Measurements from ENCODE around the gene ERC1.

Gene ERC1

GRCh38 chr12:990661-991349 is at the start of gene ERC1:
ERC1 (plus strand) TSS chr12:991223; CDS start chr12:1027904, 36,681 bp downstream.
- H3K4me3 Mint-ChIP-seq, result peak within 1 kb of the TSS; percentile 97

DNA sequence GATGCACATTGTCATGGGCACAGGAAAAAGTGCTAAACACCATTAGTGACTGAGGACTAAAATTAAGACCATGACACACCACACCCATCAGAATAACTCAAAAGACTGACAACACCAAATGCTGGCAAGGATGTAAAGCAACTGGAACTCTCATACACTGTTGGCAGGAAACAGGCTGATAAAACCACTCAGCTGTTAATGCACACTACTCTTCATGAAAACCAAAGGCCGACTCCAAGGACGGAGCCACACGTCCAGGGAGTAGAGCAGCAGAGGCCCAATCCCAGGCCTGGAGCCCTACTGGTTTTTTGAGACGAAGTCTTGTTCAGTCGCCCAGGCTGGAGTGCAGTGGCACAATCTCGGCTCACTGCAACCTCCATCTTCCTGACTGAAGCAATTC is 48.0 kb upstream of the ERC1 start:
- H3K27me3 Mint-ChIP-seq (ENCODE audit: low read depth), result no peaks in the 10 kb centered on the region

More at GRCh38 chr12:990661-991349, at the start of gene ERC1:
- Mint-ChIP-seq H3K4me1 (ENCODE audit: low read depth) (peaks cover 32% of the 10 kb centered on the region), H3K27me3 (ENCODE audit: low read depth) (no peaks in the 10 kb centered on the region), H3K27ac (peak within 1 kb of the TSS; percentile 94), H3K9me3 (no peaks in the 10 kb centered on the region), H3K36me3 (ENCODE audit: low read depth) (peaks cover 8% of the 10 kb centered on the region)

DNA sequence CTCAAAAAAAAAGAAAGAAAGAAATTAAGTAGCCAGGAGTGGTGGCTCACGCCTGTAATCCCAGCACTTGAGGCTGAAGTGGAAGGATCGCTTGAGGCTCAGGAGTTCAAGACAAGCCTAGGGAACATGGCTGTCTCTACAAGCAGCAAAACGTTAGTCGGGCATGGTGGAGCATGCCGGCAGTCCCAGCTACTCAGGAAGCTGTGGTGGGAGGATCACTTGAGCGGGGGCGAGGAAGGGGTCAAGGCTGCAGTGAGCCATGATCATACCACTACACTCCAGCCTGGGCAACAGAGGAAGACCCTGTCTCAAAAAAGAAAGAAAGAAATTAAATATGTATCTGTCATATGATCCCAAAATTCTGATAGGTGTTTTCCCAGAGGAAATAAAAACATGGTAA is 46.8 kb upstream of the ERC1 start:
- Mint-ChIP-seq H3K4me3 (peak overlapping the region; percentile 9), H3K36me3 (ENCODE audit: low read depth) (peaks cover 21% of the 10 kb centered on the region), H3K4me1 (ENCODE audit: low read depth) (peaks cover 34% of the 10 kb centered on the region), H3K27ac (peak overlapping the region; percentile 63), H3K27me3 (ENCODE audit: low read depth) (no peaks in the 10 kb centered on the region), H3K9me3 (no peaks in the 10 kb centered on the region)

More for the DNA sequence above, 48.0 kb upstream of the ERC1 start:
- Mint-ChIP-seq H3K4me1 (ENCODE audit: low read depth) (peaks cover 27% of the 10 kb centered on the region), H3K9me3 (no peaks in the 10 kb centered on the region), H3K4me3 (no peak overlapping the region), H3K36me3 (ENCODE audit: low read depth) (peaks cover 23% of the 10 kb centered on the region), H3K27ac (no peak overlapping the region)

DNA sequence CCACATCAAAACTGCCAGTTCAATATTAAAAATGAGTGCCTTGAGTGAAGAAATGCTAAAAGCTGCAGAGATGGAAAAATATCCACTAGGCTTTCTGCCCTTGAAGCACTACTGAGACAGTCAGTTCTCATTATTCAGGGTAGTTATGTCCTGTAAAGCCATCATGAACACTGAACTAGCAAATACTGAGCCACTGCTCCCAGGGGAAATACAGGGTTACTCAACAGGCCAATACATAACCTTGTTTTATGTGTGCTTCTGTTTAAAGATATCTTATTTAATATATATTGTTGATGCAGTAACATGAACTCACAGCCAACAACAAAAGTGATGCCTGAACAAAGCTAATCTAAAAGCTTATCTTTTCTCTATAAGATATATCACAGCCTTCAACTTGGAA is 44.8 kb upstream of the ERC1 start:
- Mint-ChIP-seq H3K27ac (peak overlapping the region; percentile 9), H3K4me1 (ENCODE audit: low read depth) (peaks cover 35% of the 10 kb centered on the region), H3K9me3 (no peaks in the 10 kb centered on the region), H3K4me3 (peak overlapping the region; percentile 52), H3K36me3 (ENCODE audit: low read depth) (peaks cover 16% of the 10 kb centered on the region), H3K27me3 (ENCODE audit: low read depth) (peaks cover under 1% of the 10 kb centered on the region)

DNA sequence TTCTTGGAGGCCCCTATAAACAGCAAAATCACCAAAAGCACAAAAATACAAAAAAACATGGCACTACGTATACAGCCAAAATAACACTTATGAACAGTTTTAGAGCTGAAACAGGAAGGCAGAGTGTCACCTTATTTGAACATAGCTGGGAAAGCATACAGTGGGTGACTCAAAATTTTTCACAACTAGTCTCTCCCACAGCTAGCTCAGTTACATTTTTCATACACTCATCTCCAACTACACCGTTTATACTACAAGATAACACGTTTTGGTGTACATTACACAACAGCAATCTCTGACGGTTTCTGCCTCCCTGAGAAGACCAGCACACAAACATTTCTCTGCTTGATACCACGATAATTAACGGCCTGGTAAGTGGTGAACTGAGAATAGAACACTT is 44.4 kb upstream of the ERC1 start:
- Mint-ChIP-seq H3K27ac (peak overlapping the region; percentile 57), H3K4me3 (peak overlapping the region; percentile 52), H3K4me1 (ENCODE audit: low read depth) (peaks cover 39% of the 10 kb centered on the region), H3K27me3 (ENCODE audit: low read depth) (peaks cover 4% of the 10 kb centered on the region), H3K36me3 (ENCODE audit: low read depth) (peaks cover 16% of the 10 kb centered on the region), H3K9me3 (no peaks in the 10 kb centered on the region)

DNA sequence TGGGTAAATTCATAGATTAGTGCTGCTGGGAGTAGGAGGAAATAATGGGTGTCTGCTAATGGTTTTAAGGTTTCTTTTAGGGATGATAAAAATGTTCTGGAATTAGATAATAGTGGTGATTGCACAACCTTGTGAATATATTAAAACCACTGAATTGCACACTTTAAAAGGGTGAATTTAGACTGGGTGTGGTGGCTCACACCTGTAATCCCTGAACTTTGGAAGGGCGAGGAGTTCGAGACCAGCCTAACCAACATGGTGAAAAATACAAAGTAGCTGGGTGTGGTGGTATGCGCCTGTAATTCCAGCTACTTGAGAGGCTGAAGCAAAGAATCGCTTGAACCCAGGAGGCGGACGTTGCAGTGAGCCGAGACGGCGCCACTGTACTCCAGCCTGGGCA is 42.8 kb upstream of the ERC1 start:
- Mint-ChIP-seq H3K4me1 (ENCODE audit: low read depth) (peaks cover 39% of the 10 kb centered on the region), H3K27ac (peak overlapping the region; percentile 47), H3K36me3 (ENCODE audit: low read depth) (peaks cover 14% of the 10 kb centered on the region), H3K27me3 (ENCODE audit: low read depth) (peaks cover 4% of the 10 kb centered on the region), H3K4me3 (peak overlapping the region; percentile 95), H3K9me3 (no peaks in the 10 kb centered on the region)

DNA sequence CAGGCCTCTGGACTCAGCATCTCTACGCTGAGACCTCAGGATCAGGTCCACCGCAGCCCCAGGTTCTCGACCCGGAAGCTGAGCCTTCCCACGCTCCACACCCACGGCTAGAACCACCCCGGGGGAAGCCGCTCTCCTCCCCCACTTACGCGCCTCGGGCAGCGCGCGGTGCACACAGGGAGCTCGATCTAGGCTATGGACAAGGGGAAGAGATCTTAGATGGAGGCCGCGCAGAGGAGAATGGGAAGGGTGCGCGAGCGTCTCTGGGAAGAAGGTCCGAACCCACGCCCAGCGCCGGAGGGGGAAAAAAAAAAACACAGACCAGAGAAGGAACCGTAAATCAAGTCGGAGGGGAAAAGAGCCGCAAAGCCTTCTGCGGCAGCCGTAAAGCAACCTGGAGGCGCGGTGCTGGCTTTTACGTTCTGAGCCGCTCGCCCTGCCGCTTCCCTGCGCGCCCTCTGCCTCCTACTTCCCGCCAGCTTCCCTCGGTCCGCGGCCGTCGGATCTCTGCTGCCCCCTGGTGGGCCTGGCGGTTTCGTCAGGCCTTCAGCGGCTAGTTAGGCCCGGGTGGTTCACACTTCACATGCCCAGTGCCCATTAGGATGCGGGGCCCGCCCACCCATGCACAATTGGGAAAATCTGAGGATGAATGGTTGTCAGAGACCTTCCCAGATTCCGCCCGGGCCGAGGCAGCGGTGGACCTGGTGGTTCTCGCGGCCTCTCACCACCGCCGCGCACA is 41.4 kb upstream of the ERC1 start, which contains the start of gene RAD52:
RAD52 (minus strand) TSS at position 242 of the 739 bp plus-strand sequence. CDS start 16,636 bp downstream, outside the sequence.
- peak within 1 kb of the TSS; percentile 95 for H3K4me3 Mint-ChIP-seq
- H3K36me3 Mint-ChIP-seq (ENCODE audit: low read depth), result peaks cover 8% of the 10 kb centered on the region
- H3K4me1 Mint-ChIP-seq (ENCODE audit: low read depth), result peaks cover 30% of the 10 kb centered on the region
- no peaks in the 10 kb centered on the region for H3K9me3 Mint-ChIP-seq
- H3K27me3 Mint-ChIP-seq (ENCODE audit: low read depth), result peaks cover 4% of the 10 kb centered on the region
- peak within 1 kb of the TSS; percentile 89 for H3K27ac Mint-ChIP-seq

DNA sequence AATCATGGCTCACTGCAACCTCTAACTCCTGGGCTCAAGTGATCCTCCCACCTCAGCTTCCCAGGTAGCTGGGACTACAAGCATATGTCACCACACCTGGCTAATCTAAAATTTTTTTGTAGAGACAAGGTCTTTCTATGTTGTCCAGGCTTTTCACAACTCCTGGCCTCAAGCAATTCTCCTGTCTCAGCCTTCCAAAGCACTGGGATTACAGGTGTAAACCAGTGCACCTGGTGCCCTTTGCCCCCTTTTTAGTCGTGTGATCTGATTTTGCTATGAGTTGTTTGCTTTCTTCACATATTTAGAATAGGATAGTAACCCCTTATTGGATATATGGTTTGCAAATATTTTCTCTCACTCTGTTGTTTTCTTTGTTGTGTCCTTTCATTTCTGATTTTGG is 39.8 kb upstream of the ERC1 start:
- Mint-ChIP-seq H3K4me1 (ENCODE audit: low read depth) (peaks cover 24% of the 10 kb centered on the region), H3K27me3 (ENCODE audit: low read depth) (peaks cover 4% of the 10 kb centered on the region), H3K4me3 (peak overlapping the region; percentile 30), H3K36me3 (ENCODE audit: low read depth) (peaks cover 4% of the 10 kb centered on the region), H3K9me3 (no peaks in the 10 kb centered on the region), H3K27ac (peak overlapping the region; percentile 23)

DNA sequence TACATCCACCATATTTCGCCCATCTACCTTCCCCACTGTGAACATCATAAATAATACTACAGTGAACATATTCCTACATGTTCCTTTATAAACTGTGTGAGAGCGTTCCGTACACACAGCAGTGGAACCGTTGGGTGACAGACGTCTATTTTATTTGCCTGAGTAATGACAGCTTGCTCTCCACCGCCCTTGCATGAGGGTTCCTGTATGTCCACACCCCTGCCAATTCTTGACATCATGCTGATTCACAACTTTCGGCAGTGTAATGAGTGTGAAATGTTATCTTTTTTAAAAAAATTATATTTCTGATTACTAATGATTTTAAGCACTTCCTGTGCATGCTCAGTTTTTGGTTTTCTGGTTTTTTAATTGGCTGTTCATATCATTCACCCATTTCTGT is 37.2 kb upstream of the ERC1 start:
- no peaks in the 10 kb centered on the region for H3K9me3 Mint-ChIP-seq
- H3K27ac Mint-ChIP-seq, result no peak overlapping the region
- H3K36me3 Mint-ChIP-seq (ENCODE audit: low read depth), result peaks cover under 1% of the 10 kb centered on the region
- H3K4me1 Mint-ChIP-seq (ENCODE audit: low read depth), result peaks cover 11% of the 10 kb centered on the region
- peaks cover 4% of the 10 kb centered on the region for H3K27me3 Mint-ChIP-seq (ENCODE audit: low read depth)
- H3K4me3 Mint-ChIP-seq, result no peak overlapping the region

DNA sequence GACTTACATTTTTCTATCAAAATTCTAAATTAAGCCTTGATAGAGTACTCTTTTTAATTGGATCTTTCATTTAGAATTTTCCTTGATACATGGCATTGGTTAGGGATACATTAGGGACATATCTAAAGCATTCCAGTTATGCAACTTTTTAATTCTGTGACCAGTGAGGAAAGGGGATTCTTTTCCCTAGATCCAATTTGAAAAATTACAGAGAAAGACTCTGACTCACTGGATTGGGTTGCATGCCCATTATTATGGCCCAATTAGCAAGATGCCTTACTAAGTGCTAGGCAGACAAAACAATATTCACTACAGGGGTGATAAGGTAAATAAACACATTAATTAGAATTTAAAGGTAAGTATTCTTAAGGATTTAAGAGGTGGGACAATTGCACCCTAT is 36.3 kb upstream of the ERC1 start:
- H3K36me3 Mint-ChIP-seq (ENCODE audit: low read depth), result no peaks in the 10 kb centered on the region

GRCh38 chr12:955939-956338 is 35.1 kb upstream of the ERC1 start:
- Mint-ChIP-seq H3K4me1 (ENCODE audit: low read depth) (peaks cover 3% of the 10 kb centered on the region), H3K36me3 (ENCODE audit: low read depth) (no peaks in the 10 kb centered on the region), H3K9me3 (no peaks in the 10 kb centered on the region), H3K27ac (no peak overlapping the region), H3K27me3 (ENCODE audit: low read depth) (peaks cover 10% of the 10 kb centered on the region), H3K4me3 (no peak overlapping the region)

More for the DNA sequence above, 36.3 kb upstream of the ERC1 start:
- Mint-ChIP-seq H3K4me3 (no peak overlapping the region), H3K27ac (no peak overlapping the region), H3K27me3 (ENCODE audit: low read depth) (peaks cover 5% of the 10 kb centered on the region), H3K9me3 (no peaks in the 10 kb centered on the region), H3K4me1 (ENCODE audit: low read depth) (peaks cover 3% of the 10 kb centered on the region)

DNA sequence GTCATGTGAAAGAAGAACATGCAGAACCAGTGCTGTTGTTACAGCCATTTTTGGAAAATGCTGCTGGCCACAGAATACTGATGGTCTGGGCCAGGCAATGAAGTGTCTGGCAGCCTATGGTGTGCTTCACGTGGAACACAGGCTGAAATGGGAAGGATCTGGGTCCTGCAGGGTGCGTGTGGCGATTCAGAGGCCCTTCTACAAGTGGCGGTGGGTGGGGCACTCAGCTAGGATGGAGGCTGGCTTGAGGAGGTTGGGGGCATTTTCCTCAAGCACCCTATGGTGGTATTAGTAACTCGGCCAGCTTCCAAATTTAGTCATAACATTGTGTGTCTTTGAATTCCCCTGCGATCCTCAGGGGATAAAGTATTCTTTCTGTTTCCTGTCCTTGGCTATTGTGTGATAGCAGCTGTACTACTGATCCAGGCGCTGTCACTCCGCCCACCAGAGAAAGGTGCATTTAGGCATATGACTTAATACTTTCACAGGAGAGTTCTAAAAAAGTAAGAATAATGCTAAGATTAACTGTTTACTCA is 32.4 kb upstream of the ERC1 start:
- Mint-ChIP-seq H3K9me3 (no peaks in the 10 kb centered on the region), H3K36me3 (ENCODE audit: low read depth) (no peaks in the 10 kb centered on the region), H3K27ac (no peak overlapping the region), H3K4me3 (no peak overlapping the region), H3K27me3 (ENCODE audit: low read depth) (peaks cover 10% of the 10 kb centered on the region), H3K4me1 (ENCODE audit: low read depth) (peaks cover 6% of the 10 kb centered on the region)

GRCh38 chr12:966724-967123 is 24.3 kb upstream of the ERC1 start:
- H3K27me3 Mint-ChIP-seq (ENCODE audit: low read depth), result peaks cover 3% of the 10 kb centered on the region
- no peak overlapping the region for H3K4me3 Mint-ChIP-seq
- H3K9me3 Mint-ChIP-seq, result no peaks in the 10 kb centered on the region
- no peak overlapping the region for H3K27ac Mint-ChIP-seq
- H3K36me3 Mint-ChIP-seq (ENCODE audit: low read depth), result no peaks in the 10 kb centered on the region
- peaks cover 3% of the 10 kb centered on the region for H3K4me1 Mint-ChIP-seq (ENCODE audit: low read depth)

GRCh38 chr12:967641-968040 is 23.4 kb upstream of the ERC1 start:
- H3K27me3 Mint-ChIP-seq (ENCODE audit: low read depth), result no peaks in the 10 kb centered on the region
- H3K36me3 Mint-ChIP-seq (ENCODE audit: low read depth), result no peaks in the 10 kb centered on the region
- H3K4me3 Mint-ChIP-seq, result no peak overlapping the region
- no peaks in the 10 kb centered on the region for H3K4me1 Mint-ChIP-seq (ENCODE audit: low read depth)
- no peaks in the 10 kb centered on the region for H3K9me3 Mint-ChIP-seq
- H3K27ac Mint-ChIP-seq, result no peak overlapping the region

- H3K27me3 Mint-ChIP-seq (ENCODE audit: low read depth), result no peaks in the 10 kb centered on the region
- no peaks in the 10 kb centered on the region for H3K4me1 Mint-ChIP-seq (ENCODE audit: low read depth)
- no peaks in the 10 kb centered on the region for H3K9me3 Mint-ChIP-seq
- H3K27ac Mint-ChIP-seq, result no peak overlapping the region
- H3K36me3 Mint-ChIP-seq (ENCODE audit: low read depth), result no peaks in the 10 kb centered on the region
- H3K4me3 Mint-ChIP-seq, result no peak overlapping the region
Measured at GRCh38 chr12:968545-968944, 22.5 kb upstream of the ERC1 start.

Measured in T-helper 1 cell treated with Interleukin-12 subunit alpha and Interleukin-12 subunit beta and Interleukin-4 antibody, amounts not matched to agents 30 μg/mL and 1 μg/mL, for 36 hours (primary cell).